ENCODE measurements around the gene CBLB. TPM values are rescaled to one million over a fixed set of nuclear protein-coding genes. Genes with fewer than 3 reads are reported as not detected.

The CBLB gene
- total RNA-seq, 2 donors from 2014 or later = 28.2 to 62.8 TPM

DNA sequence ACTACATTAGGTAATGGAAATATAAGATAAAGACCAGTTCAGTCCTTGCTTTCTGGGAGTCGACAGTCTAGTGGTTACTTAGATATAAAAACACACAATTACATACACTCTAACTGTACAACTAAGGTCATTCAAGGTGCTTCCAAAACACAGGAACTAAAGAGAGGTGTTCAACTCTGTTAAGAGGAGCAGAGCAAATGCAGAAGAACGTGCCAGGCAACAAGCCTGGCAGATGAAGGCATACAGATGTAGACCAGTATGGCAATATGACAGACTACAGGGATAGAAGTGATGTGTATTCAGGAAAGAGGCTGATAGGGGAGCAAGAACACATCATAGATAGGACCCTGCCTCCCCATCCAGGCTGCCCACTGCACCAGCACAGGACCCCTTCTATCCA is 78.3 kb downstream of the CBLB start:
- Histone ChIP-seq H3K4me3 (no peak overlapping the region), H3K27me3 (replicated peaks; ENCODE audit: insufficient read depth) (no peaks in the 10 kb centered on the region), H3K36me3 (no peaks in the 10 kb centered on the region), H3K27ac (no peak overlapping the region), H3K4me1 (replicated peaks) (no peaks in the 10 kb centered on the region), H3K9me3 (no peaks in the 10 kb centered on the region)
- no peak for TF ChIP-seq POLR2A (IDR thresholded peaks at IDR 0.05)
- no peak for TF ChIP-seq POLR2AphosphoS5 (IDR thresholded peaks at IDR 0.05)
- TF ChIP-seq CTCF (IDR thresholded peaks at IDR 0.05) = no peak
- no peak for DNase-seq (ENCODE audit: low spot score)
- intact Hi-C loops (cut with DNase I) = no loop called here
- WGBS = 71% methylated on average over 2 of the region's 2 CpGs

GRCh38 chr3:105788593-105788992 is 80.2 kb downstream of the CBLB start:
- DNase-seq (ENCODE audit: low spot score) = no peak
- H3K4me1 ChIP-seq (replicated peaks) = no peaks in the 10 kb centered on the region
- WGBS = 92% methylated on average over 3 of the region's 3 CpGs
- H3K27ac ChIP-seq = no peak overlapping the region
- TF ChIP-seq CTCF (IDR thresholded peaks at IDR 0.05) = no peak
- TF ChIP-seq POLR2AphosphoS5 (IDR thresholded peaks at IDR 0.05) = no peak
- no peak for TF ChIP-seq POLR2A (IDR thresholded peaks at IDR 0.05)
- H3K27me3 ChIP-seq (replicated peaks; ENCODE audit: insufficient read depth) = no peaks in the 10 kb centered on the region
- intact Hi-C loops (cut with DNase I) = no loop called here
- H3K4me3 ChIP-seq = no peak overlapping the region
- H3K9me3 ChIP-seq = no peaks in the 10 kb centered on the region
- no peaks in the 10 kb centered on the region for H3K36me3 ChIP-seq

- DNase-seq (ENCODE audit: low spot score) = no peak
- 92% methylated on average over 2 of the region's 2 CpGs for WGBS
- Histone ChIP-seq H3K36me3 (no peaks in the 10 kb centered on the region), H3K27me3 (replicated peaks; ENCODE audit: insufficient read depth) (no peaks in the 10 kb centered on the region), H3K9me3 (no peaks in the 10 kb centered on the region), H3K27ac (no peak overlapping the region), H3K4me1 (replicated peaks) (no peaks in the 10 kb centered on the region), H3K4me3 (no peak overlapping the region)
- TF ChIP-seq CTCF (IDR thresholded peaks at IDR 0.05) (no peak), POLR2AphosphoS5 (IDR thresholded peaks at IDR 0.05) (no peak), POLR2A (IDR thresholded peaks at IDR 0.05) (no peak)
- intact Hi-C loops (cut with DNase I) = no loop called here
Observed at GRCh38 chr3:105787453-105787852, 81.4 kb downstream of the CBLB start.

- Histone ChIP-seq H3K27ac (no peak overlapping the region), H3K27me3 (replicated peaks; ENCODE audit: insufficient read depth) (no peaks in the 10 kb centered on the region), H3K9me3 (no peaks in the 10 kb centered on the region), H3K36me3 (no peaks in the 10 kb centered on the region), H3K4me3 (no peak overlapping the region), H3K4me1 (replicated peaks) (no peaks in the 10 kb centered on the region)
- DNase-seq (ENCODE audit: low spot score) = no peak
- 94% methylated on average over 1 of the region's 1 CpG for WGBS
- TF ChIP-seq CTCF (IDR thresholded peaks at IDR 0.05) (no peak), POLR2A (IDR thresholded peaks at IDR 0.05) (no peak), POLR2AphosphoS5 (IDR thresholded peaks at IDR 0.05) (no peak)
- intact Hi-C loops (cut with DNase I) = no loop called here
Observed at GRCh38 chr3:105786990-105787389, 81.8 kb downstream of the CBLB start.

DNA sequence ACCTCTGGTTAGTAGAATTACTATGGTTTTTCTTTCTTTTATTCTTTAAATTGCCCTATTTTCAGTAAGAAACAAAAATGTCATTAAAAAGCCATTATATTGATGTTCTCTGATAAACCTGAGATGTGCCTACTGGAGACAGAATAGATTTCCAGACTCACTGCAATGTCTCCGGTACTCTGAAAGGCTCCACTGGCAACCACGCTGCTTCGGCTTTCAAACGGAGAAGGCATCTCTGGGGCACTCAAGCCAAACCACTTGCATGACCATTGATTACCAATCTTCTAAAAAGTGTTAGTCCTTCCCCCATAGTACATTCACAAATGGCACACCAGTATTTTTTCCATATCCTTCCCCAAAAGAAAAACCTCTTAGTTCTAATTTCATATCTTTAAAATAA is 82.6 kb downstream of the CBLB start:
- Histone ChIP-seq H3K27ac (no peak overlapping the region), H3K36me3 (no peaks in the 10 kb centered on the region), H3K4me3 (no peak overlapping the region), H3K27me3 (replicated peaks; ENCODE audit: insufficient read depth) (no peaks in the 10 kb centered on the region), H3K9me3 (no peaks in the 10 kb centered on the region), H3K4me1 (replicated peaks) (no peaks in the 10 kb centered on the region)
- no peak for DNase-seq (ENCODE audit: low spot score)
- 84% methylated on average over 4 of the region's 4 CpGs for WGBS
- no peak for TF ChIP-seq POLR2AphosphoS5 (IDR thresholded peaks at IDR 0.05)
- intact Hi-C loops (cut with DNase I) = no loop called here

Data from prostate gland (tissue), 2 donors.